HG03280 (cell line): ENCODE results near the gene FOXD1.
"Not testable (repeated sequence)": the region's sequence is repeated elsewhere in the genome, so short reads cannot be mapped to it uniquely, and the experiment has no call there.

Source experiments
- ATAC-seq: cut with Tn5 transposase; IDR thresholded peaks from one replicate; pipeline ENCODE4 v1.9.1; 2021; ENCODE audit warnings: mild to moderate bottlenecking, moderate library complexity; ENCODE audit not compliant: unreplicated experiment

FOXD1 gene

DNA sequence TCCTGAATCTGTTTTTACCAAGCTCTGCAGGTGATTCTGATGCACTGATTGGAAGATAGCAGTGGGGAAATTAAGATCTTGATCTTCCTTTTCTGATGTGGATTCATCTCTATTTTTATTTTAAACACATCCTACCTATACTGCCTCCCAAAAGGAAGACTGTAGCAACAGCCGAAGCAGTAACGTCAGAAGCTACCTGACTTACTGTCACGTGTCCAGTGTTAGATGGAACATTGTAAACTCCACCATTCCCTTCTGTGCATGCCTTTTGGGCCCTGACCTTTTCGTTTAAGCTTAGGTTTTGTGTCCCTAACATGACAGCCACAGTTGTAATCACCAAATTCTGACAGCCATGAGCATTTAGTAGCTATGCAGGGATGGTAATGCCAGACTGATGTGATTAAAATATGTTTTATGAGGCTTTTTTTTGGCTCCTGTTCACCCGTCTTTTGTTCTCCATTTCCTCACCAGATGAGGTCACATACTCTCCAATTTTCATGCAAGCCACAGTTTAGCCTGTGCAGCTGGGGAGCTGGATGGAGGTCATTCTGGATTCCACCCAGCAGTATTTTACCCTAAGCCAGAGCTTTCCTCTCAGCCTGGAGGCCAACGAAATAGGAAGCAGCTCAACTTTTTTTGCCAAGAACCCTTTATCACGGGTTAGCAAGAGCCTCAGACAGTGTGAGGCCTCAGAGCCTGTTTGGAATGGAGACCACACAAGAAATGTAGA lies 15.6 kb upstream of the FOXD1 start:
- no peak for ATAC-seq

- ATAC-seq = no peak
Observed at GRCh38 chr5:73460133-73460532, 11.6 kb upstream of the FOXD1 start.

GRCh38 chr5:73459366-73459765 lies 10.8 kb upstream of the FOXD1 start:
- no peak for ATAC-seq

- not testable (repeated sequence) for ATAC-seq
Observed at GRCh38 chr5:73456462-73456861, 7.9 kb upstream of the FOXD1 start.

DNA sequence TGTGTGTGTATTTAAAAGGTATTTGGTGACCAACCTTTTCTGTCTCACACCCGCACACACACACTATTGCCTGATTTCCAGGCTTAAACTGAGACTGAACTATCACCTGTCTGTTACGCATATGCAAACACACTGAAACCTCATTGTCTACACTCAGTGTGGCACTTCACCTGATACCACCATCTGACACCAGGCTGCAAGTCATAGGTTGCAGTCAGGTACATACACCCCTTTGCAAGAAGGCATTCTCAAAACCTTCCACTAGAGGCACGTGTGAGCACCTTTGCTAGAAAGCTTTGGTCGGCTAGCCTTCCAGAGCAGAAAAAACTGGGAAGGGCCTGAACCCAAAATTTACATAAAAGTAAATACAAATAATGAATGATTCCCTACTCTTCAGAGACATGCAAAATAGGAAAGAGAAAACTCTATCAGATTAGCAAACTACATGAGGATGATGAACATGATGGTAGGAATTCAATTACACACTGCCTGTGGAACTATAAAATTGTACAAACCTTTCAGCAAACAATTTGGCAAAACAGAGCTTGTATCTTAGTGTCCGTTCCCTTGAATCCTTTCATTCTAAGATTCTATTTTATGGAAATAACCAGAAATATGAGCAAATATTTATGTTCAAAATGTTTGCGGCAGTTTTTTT lies 5.9 kb upstream of the FOXD1 start:
- no peak for ATAC-seq

DNA sequence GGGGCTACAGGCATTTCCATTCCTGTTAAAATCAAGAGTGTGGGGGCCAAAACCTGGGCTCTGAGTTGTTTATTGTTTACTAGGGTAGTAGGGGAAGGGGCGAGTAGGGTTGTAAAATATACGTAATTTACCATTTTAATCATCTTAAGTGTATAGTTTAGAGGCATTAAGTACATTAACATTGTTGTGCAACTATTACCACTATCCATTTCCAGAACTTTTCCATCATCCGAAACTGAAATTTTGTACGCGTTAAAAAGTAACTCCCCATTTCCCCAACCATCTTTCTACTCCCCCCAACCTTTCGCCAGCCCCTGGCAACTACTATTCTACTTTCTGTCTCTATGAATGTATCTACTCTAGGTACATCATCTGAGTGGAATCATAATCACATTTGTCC lies 3.6 kb upstream of the FOXD1 start:
- ATAC-seq = no peak

DNA sequence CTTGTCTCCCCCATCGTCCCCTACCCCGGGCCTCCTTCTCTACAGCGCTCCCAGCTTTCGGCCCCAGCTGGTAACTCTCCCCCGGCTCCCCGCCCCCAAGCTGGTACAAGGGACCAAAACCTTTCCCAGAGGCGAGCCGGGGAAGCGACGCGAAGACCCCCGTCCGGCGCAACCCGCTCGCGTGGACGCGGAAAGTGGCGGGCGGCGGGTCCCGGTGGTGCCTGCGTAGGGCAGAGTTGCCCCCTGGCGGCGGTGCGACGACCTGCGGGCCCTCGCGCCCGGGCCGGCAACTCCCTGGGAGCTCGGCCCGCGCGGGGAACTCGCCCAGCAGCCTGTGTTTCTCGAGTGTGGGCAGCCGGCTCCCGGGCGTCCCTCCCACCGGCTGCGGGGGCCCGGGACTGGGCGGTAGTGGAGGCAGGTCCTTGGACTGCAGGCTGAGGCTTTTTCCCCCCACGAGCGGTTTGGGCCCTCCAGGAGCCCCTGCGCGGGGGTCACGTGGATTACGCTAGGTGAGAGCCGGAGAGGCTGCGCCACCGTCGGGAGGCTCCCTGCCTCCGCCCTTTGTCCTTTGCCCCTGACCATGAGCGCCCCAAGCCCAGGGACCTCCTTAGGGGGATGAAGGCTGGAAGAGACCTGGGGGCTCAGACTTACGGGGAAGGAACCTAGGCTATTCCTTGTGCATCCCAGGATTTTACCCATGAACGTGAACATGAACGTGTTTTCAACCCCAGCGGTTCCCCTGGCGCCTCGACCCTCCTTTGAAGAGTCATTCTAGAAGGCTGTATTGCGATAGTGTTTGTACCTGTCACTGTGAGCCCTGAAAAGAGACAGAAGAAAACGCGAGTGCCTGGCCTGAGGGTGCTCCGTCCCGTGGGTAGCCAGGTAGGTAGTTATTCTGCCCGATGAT lies 2.9 kb upstream of the FOXD1 start:
- no peak for ATAC-seq

DNA sequence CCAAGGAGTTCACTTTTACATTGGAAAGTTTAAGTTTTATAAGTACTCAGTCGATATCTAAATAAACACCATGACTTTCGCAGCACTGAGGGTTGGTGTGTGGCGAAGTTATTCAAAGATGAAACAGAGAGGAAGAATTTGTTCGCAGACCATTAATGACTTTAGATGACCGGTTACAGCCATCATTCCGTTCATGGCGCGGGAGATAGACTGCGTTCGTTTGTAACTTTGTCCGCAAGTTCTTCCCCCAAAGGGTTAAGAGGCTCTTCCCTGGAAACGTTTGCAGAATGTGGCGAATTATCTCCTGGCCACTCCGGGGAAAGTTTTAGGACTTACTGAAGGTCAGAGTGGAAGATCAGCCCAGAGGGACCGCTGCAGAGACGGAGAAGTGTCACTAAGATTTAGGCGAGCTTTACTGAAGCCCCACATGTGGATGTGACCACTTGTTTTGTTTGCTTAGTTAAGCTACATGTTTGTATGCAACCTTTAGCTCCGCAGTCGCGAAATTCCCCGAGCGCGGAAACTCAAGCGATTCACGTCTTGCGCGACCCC lies 2.2 kb upstream of the FOXD1 start:
- ATAC-seq = no peak

DNA sequence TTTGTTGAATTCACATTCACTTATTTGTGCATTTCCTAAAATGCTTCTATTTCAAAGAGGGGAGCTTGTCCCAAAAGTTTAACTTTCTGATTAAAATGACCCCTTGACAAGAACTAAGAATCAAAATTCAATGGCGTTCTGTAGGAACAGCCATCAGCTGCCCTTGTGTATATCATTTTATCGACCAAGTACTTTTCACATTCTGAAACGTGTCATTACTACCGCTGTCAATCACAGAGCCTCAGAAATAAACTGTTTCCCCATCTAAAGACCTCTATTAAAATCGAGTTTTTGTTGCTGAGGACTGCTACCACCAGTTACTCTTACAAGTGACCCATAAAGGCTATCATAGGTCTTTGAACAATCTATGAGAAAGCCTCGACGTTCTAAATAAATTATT lies 1.6 kb upstream of the FOXD1 start:
- ATAC-seq = no peak

- ATAC-seq = no peak
Observed at GRCh38 chr5:73447530-73448462, 781 bp downstream of the FOXD1 start.

DNA sequence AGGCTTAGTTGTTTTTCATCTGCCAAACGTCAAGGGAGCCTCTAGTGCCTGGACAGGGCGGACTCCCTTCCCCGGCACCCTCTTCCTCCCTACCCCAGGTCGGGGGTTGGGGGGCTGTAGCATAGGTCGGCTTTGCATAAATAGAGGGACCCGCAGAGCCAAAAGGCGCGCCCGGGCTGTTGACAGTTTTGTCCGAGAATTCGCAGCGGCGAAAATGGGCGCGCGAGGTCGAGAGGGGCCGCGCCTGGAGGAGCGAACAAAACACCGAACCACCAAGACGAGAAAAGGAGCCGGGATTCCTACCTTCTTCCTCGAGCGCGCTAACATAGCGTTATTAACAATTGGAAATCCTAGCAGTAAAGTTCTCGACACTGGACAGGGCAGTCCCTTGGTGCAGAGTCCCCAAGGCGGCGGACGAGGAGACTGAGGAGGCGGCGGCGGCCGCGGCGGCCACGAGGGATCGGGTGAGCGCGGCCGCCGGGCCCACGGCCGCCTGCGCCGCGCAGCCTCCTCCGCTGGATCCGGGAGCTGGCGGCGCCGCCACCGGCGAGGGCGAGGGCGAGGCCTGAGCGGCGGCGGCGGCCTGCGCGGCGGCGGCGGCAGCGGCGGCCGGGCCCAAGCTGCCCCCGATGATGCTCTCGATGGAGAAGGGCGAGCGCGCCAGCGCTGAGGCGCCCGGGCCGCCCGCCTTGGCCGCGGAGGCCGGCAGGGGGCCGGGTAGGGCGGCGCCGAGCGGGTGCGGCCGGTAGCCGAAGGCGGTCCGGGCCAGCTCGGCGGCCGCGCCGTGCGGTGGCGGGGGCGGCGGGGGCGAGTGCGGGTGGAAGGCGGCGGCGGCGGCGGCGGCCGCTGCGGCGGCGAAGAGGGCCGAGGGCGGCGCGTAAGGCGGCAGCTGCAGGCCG lies 1.7 kb downstream of the FOXD1 start:
- no peak for ATAC-seq

- ATAC-seq = no peak
Observed at GRCh38 chr5:73445665-73446630, 2.6 kb downstream of the FOXD1 start.

DNA sequence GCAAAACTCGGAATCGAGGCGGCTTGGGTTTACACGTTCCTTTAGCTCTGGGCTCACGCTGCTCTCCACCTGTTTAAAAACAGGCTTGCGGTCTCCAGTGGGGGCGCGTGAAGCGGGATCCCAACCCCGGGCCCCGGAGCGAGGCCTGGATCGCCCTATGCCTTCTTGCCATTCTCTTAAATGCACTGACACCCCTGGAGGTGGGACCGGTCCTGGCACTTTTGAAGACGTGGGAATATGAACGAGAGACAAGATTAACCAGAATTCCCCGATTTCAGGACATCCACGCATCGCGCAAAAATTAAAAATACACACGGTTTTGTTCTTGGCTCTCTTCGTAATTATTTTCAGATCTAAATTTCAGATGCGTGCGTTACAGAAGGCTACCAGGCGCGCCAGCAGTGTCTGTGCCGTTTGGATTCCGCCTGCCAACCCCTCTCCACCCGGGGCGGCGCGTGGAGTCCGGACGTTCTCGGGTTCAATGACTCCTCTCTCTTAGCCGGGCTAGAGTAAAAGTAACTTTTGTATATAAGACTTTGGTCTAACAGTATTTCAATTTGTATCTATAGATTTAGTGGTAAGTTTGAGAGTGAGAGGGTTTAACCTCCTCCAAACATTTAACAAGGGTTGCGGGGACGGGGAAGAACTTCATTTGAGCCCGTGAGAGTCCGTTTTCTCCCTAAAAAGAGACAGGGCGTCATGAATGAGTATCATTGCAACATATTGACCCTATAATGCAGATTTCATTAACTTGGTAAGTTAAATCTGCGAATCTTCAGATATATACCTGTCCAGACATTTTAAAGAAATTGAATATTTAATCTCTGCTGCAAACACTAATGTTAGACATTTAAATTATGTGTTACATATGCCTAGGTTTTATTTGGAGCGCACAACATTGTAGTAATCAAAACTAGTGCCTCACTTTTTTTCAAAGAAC lies 3.8 kb downstream of the FOXD1 start:
- no peak for ATAC-seq

GRCh38 chr5:73443829-73444498 lies 4.6 kb downstream of the FOXD1 start:
- ATAC-seq = no peak

GRCh38 chr5:73442996-73443627 lies 5.5 kb downstream of the FOXD1 start:
- ATAC-seq = no peak

DNA sequence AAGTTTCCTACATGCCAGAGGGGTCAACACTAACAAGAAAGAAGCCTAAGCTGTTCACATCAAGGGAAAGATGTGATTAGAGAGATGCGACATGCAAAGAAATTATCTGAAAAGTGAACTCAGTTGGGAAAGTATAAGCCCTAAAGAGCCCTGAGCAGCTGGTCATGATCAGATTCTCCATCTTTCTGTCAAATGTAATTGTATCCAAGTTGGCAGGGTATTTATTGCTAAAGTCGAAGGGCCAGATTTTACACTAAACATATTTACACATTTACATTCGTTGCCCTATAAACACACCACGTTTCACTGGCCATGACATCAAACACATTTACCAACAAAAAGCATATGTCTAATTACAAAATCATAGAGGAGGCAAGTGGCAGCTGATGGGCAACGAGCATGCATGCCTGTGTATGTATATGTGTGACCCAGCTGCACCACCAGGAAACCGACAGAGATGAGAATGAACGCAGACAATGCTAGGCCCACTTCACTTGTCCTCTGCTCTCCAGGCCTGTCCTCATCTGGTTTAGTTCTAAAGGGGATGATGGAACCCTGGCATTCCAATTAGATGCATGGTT lies 6.3 kb downstream of the FOXD1 start:
- ATAC-seq = no peak
